ENCODE results near the gene ARMC9. TPM values are rescaled to one million over a fixed set of nuclear protein-coding genes. Genes with fewer than 3 reads are reported as not detected.

Gene ARMC9
- total and polyA plus RNA-seq, 2 of the 13 experiments (the other 11 are each of a cell fraction or from before 2014, with no cell fraction given), result 9.1 to 12.8 TPM

GRCh38 chr2:231287696-231288095 is 89.3 kb downstream of the ARMC9 start:
- no TSS peak for BruUV-seq (replicated peaks)
- no peak overlapping the region for H3K4me2 ChIP-seq (ENCODE audit: low read depth, low read length)
- ATAC-seq (no peak), FAIRE-seq (no peak), DNase-seq (ENCODE audit: low spot score) (no peak)
- H2AFZ ChIP-seq (ENCODE audit: low read length), result no peak overlapping the region
- intact Hi-C loops (cut with micrococcal nuclease; ENCODE audit: unreplicated experiment), result no loop called here
- in situ Hi-C loops (cut with HindIII; ENCODE audit: extremely low pct_ligation_motif_present, low pct_unique_long_range_greater_than_20kb), result no loop called here
- no peak overlapping the region for H3K27ac ChIP-seq (ENCODE audit: extremely low read length, insufficient read depth, low read length)
- no peaks in the 10 kb centered on the region for H3K27me3 ChIP-seq (ENCODE audit: control insufficient read depth in 1 of 2, insufficient read depth in 2 of 2, low read length in 2 of 2)
- no peaks in the 10 kb centered on the region for H3K79me2 ChIP-seq (ENCODE audit: insufficient read depth, low read length)
- WGBS (ENCODE audit: low lambda C conversion rate), result 83% methylated on average over 5 of the region's 5 CpGs
- no peak overlapping the region for H3K9ac ChIP-seq (ENCODE audit: insufficient read depth, low read depth, low read length)
- H3K4me1 ChIP-seq (ENCODE audit: insufficient read depth, low read length), result no peaks in the 10 kb centered on the region
- no peaks in the 10 kb centered on the region for H4K20me1 ChIP-seq (ENCODE audit: insufficient read depth, low read length)
- peak; percentile 50; the same call in 1 of the 2 replicates for TF ChIP-seq CREB1 (IDR thresholded peaks at IDR 0.05)
- TF ChIP-seq CREB1 (CRISPR knock-in tag; IDR thresholded peaks at IDR 0.05), result no peak
- TF ChIP-seq TEF (CRISPR knock-in tag; IDR thresholded peaks at IDR 0.05), result no peak
- H3K9me3 ChIP-seq (ENCODE audit: low read length), result no peaks in the 10 kb centered on the region
- ChIA-PET CTCF (ENCODE audit: low intra/inter-chr PET ratio, low total read pairs) (no interaction called here), POLR2A (no interaction called here)
- H3K36me3 ChIP-seq (replicated peaks in 1 of 2; ENCODE audit: control insufficient read depth in 1 of 2, insufficient read depth in 2 of 2, low read length in 2 of 2), result peaks cover 0 to 2% of the 10 kb centered on the region in 2 experiments; a peak in 2 of 5 replicates
- H3K4me3 ChIP-seq (replicated peaks in 1 of 3; ENCODE audit: insufficient read depth in 1 of 3, low read depth in 2 of 3, low read length in 3 of 3), result no peak overlapping the region

GRCh38 chr2:231288590-231288989 is 90.2 kb downstream of the ARMC9 start:
- FAIRE-seq (no peak), ATAC-seq (no peak), DNase-seq (ENCODE audit: low spot score) (no peak)
- 90% methylated on average over 4 of the region's 7 CpGs for WGBS (ENCODE audit: low lambda C conversion rate)
- ChIA-PET CTCF (ENCODE audit: low intra/inter-chr PET ratio, low total read pairs) (no interaction called here), POLR2A (no interaction called here)
- in situ Hi-C loops (cut with HindIII; ENCODE audit: extremely low pct_ligation_motif_present, low pct_unique_long_range_greater_than_20kb) (no loop called here), intact Hi-C loops (cut with micrococcal nuclease; ENCODE audit: unreplicated experiment) (no loop called here)
- H3K4me2 ChIP-seq (ENCODE audit: low read depth, low read length), result no peak overlapping the region
- no peak overlapping the region for H3K4me3 ChIP-seq (replicated peaks in 1 of 3; ENCODE audit: insufficient read depth in 1 of 3, low read depth in 2 of 3, low read length in 3 of 3)
- no peaks in the 10 kb centered on the region for H3K9me3 ChIP-seq (ENCODE audit: low read length)
- H3K79me2 ChIP-seq (ENCODE audit: insufficient read depth, low read length), result no peaks in the 10 kb centered on the region
- no peaks in the 10 kb centered on the region for H4K20me1 ChIP-seq (ENCODE audit: insufficient read depth, low read length)
- peaks cover 0 to 2% of the 10 kb centered on the region in 2 experiments; a peak in 2 of 5 replicates for H3K36me3 ChIP-seq (replicated peaks in 1 of 2; ENCODE audit: control insufficient read depth in 1 of 2, insufficient read depth in 2 of 2, low read length in 2 of 2)
- no peaks in the 10 kb centered on the region for H3K27me3 ChIP-seq (ENCODE audit: control insufficient read depth in 1 of 2, insufficient read depth in 2 of 2, low read length in 2 of 2)
- no peak overlapping the region for H3K9ac ChIP-seq (ENCODE audit: insufficient read depth, low read depth, low read length)
- peak; percentile 56; the same call in 1 of the 2 replicates for TF ChIP-seq ZNF629 (CRISPR knock-in tag; conservative IDR thresholded peaks at IDR 0.05)
- no peak for TF ChIP-seq TERF1 (CRISPR knock-in tag; IDR thresholded peaks at IDR 0.05)
- H3K4me1 ChIP-seq (ENCODE audit: insufficient read depth, low read length), result no peaks in the 10 kb centered on the region
- H2AFZ ChIP-seq (ENCODE audit: low read length), result no peak overlapping the region
- no peak overlapping the region for H3K27ac ChIP-seq (ENCODE audit: extremely low read length, insufficient read depth, low read length)
- BruUV-seq (replicated peaks), result no TSS peak

Measured in HepG2 (cell line).